TTC549 (cell line): ENCODE measurements around the gene CREB3.

Experiments used
- FAIRE-seq: peaks from 2 replicates; lab custom pipeline; 2012; peaks lifted over from hg19 to GRCh38; lab: Jason Lieb, UNC

The CREB3 gene

DNA sequence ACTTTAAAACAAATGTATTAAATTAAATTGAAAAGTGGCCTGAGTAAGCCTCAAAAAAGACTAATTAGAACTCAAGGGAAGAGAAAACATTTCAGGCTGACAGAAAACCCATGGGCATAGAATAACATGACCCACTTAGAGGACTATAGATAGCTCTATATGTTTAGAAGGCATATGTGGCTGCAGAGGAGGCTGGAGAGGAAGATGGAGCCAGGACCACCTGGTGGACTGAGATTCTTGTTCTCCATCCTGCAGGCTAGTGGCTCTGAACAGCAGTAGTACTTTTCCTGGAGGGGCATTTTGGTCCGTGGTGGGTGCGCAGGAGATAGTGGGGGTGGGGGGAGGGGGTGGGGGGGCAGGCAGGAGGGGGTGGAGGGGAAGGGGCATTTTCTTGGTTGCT lies 48.6 kb downstream of the CREB3 start:
- no peak for FAIRE-seq

DNA sequence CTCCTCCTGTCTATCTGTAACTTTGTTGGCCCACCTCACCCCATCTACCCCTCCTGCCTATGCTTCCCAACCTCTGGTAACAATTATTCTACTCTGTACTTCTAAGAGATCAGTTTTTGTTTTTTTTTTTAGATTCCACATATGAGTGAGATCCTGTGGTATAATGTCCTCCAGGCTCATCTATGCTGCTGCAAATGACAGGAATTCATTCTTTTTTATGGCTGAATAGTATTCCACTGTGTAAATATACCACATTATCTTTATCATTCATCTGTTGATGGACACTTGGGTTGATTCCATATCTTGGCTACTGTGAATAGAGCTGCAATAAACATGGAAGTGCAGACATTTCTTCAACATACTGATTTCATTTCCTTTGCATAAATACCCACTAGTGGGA lies 51.0 kb downstream of the CREB3 start:
- no peak for FAIRE-seq
